Measurements from ENCODE around the gene P2RY2. TPM values are rescaled to one million over a fixed set of nuclear protein-coding genes. Genes with fewer than 3 reads are reported as not detected.

Gene P2RY2
- total and polyA plus RNA-seq, 2 of the 8 experiments (the other 6 are each of a cell fraction or from before 2014, with no cell fraction given): 1.0 to 1.5 TPM

DNA sequence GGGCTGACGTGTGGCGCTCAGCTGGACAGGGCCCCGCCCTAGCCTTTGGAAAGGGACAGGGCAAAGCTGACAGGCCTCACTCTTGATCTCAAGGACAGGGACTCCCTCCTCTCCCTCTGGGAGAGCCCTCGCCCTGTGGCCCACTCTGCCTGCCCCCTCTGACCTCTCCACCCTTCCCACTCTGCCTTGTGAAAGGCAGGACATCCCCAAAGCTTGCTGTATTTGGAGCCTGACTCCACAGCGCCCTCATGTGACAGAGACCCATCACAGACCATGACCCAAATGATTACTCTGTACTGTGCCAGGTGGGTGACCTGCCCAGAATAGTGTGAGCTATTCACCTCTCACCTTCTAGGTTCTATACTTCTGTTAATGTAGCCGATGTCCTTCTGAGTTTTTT is 18.8 kb downstream of the P2RY2 start (continued):
- no peak for TF ChIP-seq SIN3A (conservative IDR thresholded peaks at IDR 0.05 in 1 of 2, IDR thresholded peaks at IDR 0.05 in 1 of 2; ENCODE audit: low read depth in 1 of 2, low read length in 2 of 2)
- TF ChIP-seq, protein P1, sequence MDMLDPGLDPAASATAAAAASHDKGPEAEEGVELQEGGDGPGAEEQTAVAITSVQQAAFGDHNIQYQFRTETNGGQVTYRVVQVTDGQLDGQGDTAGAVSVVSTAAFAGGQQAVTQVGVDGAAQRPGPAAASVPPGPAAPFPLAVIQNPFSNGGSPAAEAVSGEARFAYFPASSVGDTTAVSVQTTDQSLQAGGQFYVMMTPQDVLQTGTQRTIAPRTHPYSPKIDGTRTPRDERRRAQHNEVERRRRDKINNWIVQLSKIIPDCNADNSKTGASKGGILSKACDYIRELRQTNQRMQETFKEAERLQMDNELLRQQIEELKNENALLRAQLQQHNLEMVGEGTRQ (IDR thresholded peaks at IDR 0.05; ENCODE audit: low read length): no peak
- peak; percentile 52; the same call in 1 of the 2 replicates for TF ChIP-seq GABPA (IDR thresholded peaks at IDR 0.05; ENCODE audit: borderline replicate concordance, insufficient read depth, low read length)
- no peak for TF ChIP-seq TAF7 (optimal IDR thresholded peaks at IDR 0.05; ENCODE audit: borderline replicate concordance, low read depth, low read length)
- 0 out of 2 replicates have a peak, but pooled peaks have one; percentile 16 for TF ChIP-seq KDM1A (IDR thresholded peaks at IDR 0.05; ENCODE audit: borderline replicate concordance, low read length)
- TF ChIP-seq SP4 (IDR thresholded peaks at IDR 0.05; ENCODE audit: low read length): no peak
- TF ChIP-seq PHF8 (conservative IDR thresholded peaks at IDR 0.05; ENCODE audit: low read depth, low read length): no peak
- TF ChIP-seq GTF2F1 (IDR thresholded peaks at IDR 0.05; ENCODE audit: borderline replicate concordance, low read depth, low read length): no peak
- TF ChIP-seq ZNF274 (IDR thresholded peaks at IDR 0.05; ENCODE audit: borderline replicate concordance, extremely low read depth, low read length): no peak
- no peak for TF ChIP-seq POLR2AphosphoS5 (IDR thresholded peaks at IDR 0.05; ENCODE audit: low read depth, low read length)
- TF ChIP-seq, protein P2, sequence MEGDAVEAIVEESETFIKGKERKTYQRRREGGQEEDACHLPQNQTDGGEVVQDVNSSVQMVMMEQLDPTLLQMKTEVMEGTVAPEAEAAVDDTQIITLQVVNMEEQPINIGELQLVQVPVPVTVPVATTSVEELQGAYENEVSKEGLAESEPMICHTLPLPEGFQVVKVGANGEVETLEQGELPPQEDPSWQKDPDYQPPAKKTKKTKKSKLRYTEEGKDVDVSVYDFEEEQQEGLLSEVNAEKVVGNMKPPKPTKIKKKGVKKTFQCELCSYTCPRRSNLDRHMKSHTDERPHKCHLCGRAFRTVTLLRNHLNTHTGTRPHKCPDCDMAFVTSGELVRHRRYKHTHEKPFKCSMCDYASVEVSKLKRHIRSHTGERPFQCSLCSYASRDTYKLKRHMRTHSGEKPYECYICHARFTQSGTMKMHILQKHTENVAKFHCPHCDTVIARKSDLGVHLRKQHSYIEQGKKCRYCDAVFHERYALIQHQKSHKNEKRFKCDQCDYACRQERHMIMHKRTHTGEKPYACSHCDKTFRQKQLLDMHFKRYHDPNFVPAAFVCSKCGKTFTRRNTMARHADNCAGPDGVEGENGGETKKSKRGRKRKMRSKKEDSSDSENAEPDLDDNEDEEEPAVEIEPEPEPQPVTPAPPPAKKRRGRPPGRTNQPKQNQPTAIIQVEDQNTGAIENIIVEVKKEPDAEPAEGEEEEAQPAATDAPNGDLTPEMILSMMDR (IDR thresholded peaks at IDR 0.05; ENCODE audit: control extremely low read depth in 1 of 3, insufficient read depth in 1 of 3, low read depth in 1 of 3, low read length in 3 of 3): peak; percentile 90 to 93 (median 91)
- TF ChIP-seq EP300 (IDR thresholded peaks at IDR 0.05; ENCODE audit: borderline replicate concordance in 1 of 2, low read depth in 2 of 2, low read length in 2 of 2): no peak
- TF ChIP-seq ASH2L (IDR thresholded peaks at IDR 0.05; ENCODE audit: low read length): no peak
- TF ChIP-seq, protein P3, sequence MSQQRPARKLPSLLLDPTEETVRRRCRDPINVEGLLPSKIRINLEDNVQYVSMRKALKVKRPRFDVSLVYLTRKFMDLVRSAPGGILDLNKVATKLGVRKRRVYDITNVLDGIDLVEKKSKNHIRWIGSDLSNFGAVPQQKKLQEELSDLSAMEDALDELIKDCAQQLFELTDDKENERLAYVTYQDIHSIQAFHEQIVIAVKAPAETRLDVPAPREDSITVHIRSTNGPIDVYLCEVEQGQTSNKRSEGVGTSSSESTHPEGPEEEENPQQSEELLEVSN (IDR thresholded peaks at IDR 0.05): no peak
- TF ChIP-seq HDAC2 (IDR thresholded peaks at IDR 0.05; ENCODE audit: borderline replicate concordance in 1 of 2, low read depth in 2 of 2, low read length in 2 of 2): no peak
- no peak for TF ChIP-seq EZH2 (IDR thresholded peaks at IDR 0.05; ENCODE audit: low read depth, low read length, severe bottlenecking)
